Type B pancreatic cell (in vitro differentiated cells): ENCODE measurements around the gene IL1RAPL2. TPM values are rescaled to one million over a fixed set of nuclear protein-coding genes. Genes with fewer than 3 reads are reported as not detected.

Source experiments
- DNase-seq: peaks from one replicate; pipeline ENCODE4 v3.0.0; 2021; ENCODE audit warnings: mixed read lengths; ENCODE audit not compliant: unreplicated experiment; ENCODE audit errors: extremely low spot score
- H3K27ac Mint-ChIP-seq: 2 replicates; pipeline ENCODE4 v1.8.0; 2021; ENCODE audit warnings: mild to moderate bottlenecking, mixed read lengths
- H3K27me3 Mint-ChIP-seq: 2 replicates; pipeline ENCODE4 v1.8.0; 2021; ENCODE audit warnings: mixed read lengths
- H3K36me3 Mint-ChIP-seq: 2 replicates; pipeline ENCODE4 v1.8.0; 2021; ENCODE audit warnings: mixed read lengths
- H3K4me1 Mint-ChIP-seq: one replicate; pipeline ENCODE4 v1.8.0; 2021; ENCODE audit warnings: mixed read lengths; ENCODE audit not compliant: unreplicated experiment
- H3K4me3 Mint-ChIP-seq: 2 replicates; pipeline ENCODE4 v1.8.0; 2021; ENCODE audit warnings: mild to moderate bottlenecking, mixed read lengths
- H3K9me3 Mint-ChIP-seq: 2 replicates; pipeline ENCODE4 v1.8.0; 2021; ENCODE audit warnings: mixed read lengths
- total RNA-seq: library from RNA; stranded (reverse); gene quantifications from 2 replicates; pipeline ENCODE4 v1.2.1, GENCODE V29; 2021; ENCODE audit warnings: low replicate concordance
- TF ChIP-seq, protein P1 (sequence below): fragments of 200-600 bp; sonication (generic); conservative IDR thresholded peaks from 2 replicates; pipeline ENCODE4 v1.5.0; 2021; ENCODE audit warnings: antibody characterized with exemption, mild to moderate bottlenecking

IL1RAPL2 gene
- total RNA-seq, 1 donor from 2014 or later, result 4.5 TPM

DNA sequence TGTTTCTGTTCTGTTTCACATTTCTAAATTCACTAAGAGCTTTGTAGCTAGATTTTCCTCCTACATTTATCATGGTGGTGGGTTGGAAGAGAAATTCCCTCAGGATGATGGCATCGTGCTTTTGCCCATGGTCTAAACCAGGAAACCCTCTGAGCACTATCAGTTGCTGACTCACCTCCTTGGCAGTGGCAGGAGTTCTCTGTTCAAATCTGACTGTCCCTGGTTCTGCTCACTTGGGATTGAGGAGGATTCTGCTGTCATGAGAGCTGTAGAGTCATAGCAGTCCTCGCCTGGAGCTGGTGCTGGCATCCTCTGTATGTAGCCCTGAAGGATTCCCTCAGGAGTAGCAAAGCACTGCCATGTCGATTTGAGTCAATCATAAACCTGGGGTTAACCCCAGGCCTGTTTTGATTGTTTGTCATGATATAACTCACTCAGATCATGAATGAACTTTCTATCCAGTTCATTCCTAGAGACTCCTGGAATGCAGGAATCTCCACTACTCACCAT, 645.1 kb downstream of the IL1RAPL2 start:
- Mint-ChIP-seq H3K27ac (no peak overlapping the region), H3K27me3 (no peaks in the 10 kb centered on the region), H3K9me3 (no peaks in the 10 kb centered on the region), H3K4me1 (no peaks in the 10 kb centered on the region), H3K36me3 (no peaks in the 10 kb centered on the region), H3K4me3 (no peak overlapping the region)
- DNase-seq, result no peak
- TF ChIP-seq, protein P1, sequence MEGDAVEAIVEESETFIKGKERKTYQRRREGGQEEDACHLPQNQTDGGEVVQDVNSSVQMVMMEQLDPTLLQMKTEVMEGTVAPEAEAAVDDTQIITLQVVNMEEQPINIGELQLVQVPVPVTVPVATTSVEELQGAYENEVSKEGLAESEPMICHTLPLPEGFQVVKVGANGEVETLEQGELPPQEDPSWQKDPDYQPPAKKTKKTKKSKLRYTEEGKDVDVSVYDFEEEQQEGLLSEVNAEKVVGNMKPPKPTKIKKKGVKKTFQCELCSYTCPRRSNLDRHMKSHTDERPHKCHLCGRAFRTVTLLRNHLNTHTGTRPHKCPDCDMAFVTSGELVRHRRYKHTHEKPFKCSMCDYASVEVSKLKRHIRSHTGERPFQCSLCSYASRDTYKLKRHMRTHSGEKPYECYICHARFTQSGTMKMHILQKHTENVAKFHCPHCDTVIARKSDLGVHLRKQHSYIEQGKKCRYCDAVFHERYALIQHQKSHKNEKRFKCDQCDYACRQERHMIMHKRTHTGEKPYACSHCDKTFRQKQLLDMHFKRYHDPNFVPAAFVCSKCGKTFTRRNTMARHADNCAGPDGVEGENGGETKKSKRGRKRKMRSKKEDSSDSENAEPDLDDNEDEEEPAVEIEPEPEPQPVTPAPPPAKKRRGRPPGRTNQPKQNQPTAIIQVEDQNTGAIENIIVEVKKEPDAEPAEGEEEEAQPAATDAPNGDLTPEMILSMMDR, result no peak

DNA sequence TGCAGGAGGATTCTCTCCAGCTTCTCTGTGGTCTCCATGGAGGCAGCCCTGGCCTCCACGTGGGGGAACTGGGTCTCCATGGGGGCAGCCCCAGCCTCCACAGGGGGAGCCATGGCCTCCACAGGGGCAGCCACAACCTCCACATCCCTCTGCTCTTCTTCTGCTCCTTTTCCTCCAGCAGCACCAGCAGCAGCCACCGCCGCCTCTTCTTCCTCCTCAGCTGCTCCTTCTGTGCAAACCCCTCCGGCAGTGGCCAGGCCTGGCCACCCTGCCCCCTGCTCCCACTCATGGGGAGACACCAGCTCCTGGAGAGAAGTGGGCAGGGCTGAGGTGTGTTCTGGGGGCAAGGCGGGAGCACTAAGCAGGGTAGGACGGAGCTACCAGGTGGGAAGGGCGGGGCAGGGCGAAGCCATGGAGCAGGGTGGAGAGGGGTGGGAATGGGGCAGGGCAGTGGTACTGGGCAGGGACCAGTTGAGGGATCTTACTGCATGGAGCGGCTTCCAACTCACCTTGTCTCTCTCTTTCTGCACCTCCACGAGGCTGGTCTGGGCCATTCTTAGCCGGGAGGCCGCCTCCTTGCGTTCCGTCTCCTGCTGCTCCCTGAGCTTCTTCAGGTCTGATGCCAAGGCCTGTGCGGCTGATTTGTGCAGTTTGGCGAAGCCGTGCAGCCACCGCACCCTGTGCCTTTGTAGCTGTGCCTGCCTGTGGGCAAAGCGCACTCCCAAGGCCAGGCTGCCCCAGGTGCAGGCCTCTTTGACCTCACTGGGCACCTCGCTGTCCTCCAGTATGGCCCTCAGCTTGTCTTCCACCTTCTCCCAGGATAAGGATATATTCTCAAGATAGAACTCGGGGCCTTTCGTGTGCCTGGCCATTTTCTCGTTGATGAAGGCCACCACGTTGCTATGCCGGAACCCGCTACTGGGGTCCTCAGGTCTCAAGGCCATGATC, 653.7 kb downstream of the IL1RAPL2 start:
- Mint-ChIP-seq H3K27me3 (no peaks in the 10 kb centered on the region), H3K9me3 (peaks cover 4% of the 10 kb centered on the region), H3K4me1 (no peaks in the 10 kb centered on the region), H3K4me3 (no peak overlapping the region), H3K27ac (no peak overlapping the region), H3K36me3 (no peaks in the 10 kb centered on the region)
- TF ChIP-seq, protein P1, result no peak
- no peak for DNase-seq

DNA sequence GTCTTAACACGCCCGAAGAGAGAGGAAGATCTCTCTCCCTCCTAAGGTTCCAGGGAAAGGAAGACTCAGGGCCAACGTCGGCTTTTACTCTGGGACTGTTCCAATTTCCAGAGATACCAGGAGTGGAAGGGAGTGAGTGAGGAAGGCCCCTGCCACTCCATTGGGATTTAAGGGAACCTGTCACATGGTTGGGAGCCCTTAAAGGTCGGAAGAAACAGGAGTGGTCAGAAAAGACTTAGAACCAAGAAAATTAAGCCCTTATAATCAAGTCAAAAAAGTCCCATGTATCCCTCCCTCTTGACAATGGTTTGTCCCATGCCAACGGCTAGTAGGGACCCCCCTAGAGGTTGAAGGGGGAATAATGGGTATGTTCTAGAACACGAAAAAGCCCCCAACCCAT, 654.6 kb downstream of the IL1RAPL2 start, which contains the start of gene TEX13A:
Gene TEX13A (minus strand): TSS at position 59 of the 400 bp plus-strand sequence. CDS start 297 bp downstream, outside the sequence.
- Mint-ChIP-seq H3K27me3 (no peaks in the 10 kb centered on the region), H3K36me3 (no peaks in the 10 kb centered on the region), H3K4me3 (no peak within 1 kb of the TSS), H3K4me1 (no peaks in the 10 kb centered on the region), H3K9me3 (peaks cover 4% of the 10 kb centered on the region), H3K27ac (no peak within 1 kb of the TSS)
- no peak for DNase-seq
- TF ChIP-seq, protein P1, result no peak

DNA sequence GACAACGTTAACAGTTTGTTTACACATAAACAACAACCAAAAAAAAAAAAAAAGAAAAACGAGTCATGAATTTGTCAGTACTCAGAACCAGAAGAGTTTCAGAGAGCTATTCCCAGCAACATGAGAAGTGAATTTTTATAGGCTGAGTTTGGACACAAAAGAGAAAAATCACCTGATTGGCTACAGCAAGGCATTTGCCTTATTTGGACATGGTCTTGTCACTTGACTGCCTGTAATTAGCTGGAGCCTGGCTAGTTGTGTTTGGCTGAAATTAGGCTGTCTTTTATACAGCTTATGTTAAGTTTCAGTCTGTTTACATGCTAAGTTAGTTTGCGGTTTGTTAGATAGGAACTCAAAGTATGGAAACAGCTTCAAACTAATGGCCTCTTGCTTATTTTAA, 655.4 kb downstream of the IL1RAPL2 start:
- DNase-seq, result no peak
- TF ChIP-seq, protein P1, result no peak
- H3K4me3 Mint-ChIP-seq, result no peak overlapping the region
- no peaks in the 10 kb centered on the region for H3K27me3 Mint-ChIP-seq
- H3K27ac Mint-ChIP-seq, result no peak overlapping the region
- H3K4me1 Mint-ChIP-seq, result no peaks in the 10 kb centered on the region
- H3K36me3 Mint-ChIP-seq, result no peaks in the 10 kb centered on the region
- peaks cover 4% of the 10 kb centered on the region for H3K9me3 Mint-ChIP-seq

DNA sequence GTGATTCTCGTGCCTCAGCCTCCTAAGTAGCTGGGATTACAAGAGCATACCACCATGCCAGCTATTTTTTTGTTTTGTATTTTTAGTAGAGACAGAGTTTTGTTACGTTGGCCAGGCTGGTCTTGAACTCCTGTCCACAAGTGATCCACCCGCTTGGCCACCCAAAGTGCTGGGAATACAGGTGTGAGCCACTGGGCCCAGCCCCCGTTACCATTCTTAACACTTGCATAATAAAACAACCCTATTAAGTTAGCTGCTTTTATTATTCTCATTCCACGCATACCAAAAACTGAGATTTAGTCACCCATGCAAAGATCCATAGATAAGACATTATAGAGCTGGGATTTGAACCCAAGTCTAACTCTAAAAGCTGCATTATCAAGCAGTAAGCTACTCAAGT, 660.5 kb downstream of the IL1RAPL2 start:
- no peaks in the 10 kb centered on the region for H3K4me1 Mint-ChIP-seq
- H3K27ac Mint-ChIP-seq, result no peak overlapping the region
- H3K9me3 Mint-ChIP-seq, result no peaks in the 10 kb centered on the region
- H3K27me3 Mint-ChIP-seq, result no peaks in the 10 kb centered on the region
- DNase-seq, result no peak
- H3K36me3 Mint-ChIP-seq, result no peaks in the 10 kb centered on the region
- TF ChIP-seq, protein P1, result no peak
- no peak overlapping the region for H3K4me3 Mint-ChIP-seq
